Transverse colon (tissue), 4 donors: ENCODE data around the gene KIF5A. TPM values are rescaled to one million over a fixed set of nuclear protein-coding genes. Genes with fewer than 3 reads are reported as not detected.

Experiments used
- DNase-seq: peaks from one replicate; pipeline ENCODE4 v3.0.0-alpha.2; 2019
- H3K27ac ChIP-seq, 4 donors: fragments of 200-600 bp; sonication (generic); 2 replicates each; pipeline ENCODE4 v1.5.1; 2016 to 2018; ENCODE audit warnings: inconsistent platforms in 4 of 4
- H3K27me3 ChIP-seq: fragments of 200-600 bp; sonication (generic); 2 replicates; pipeline ENCODE4 v1.5.1; 2017; ENCODE audit warnings: inconsistent platforms
- H3K36me3 ChIP-seq, 4 donors: fragments of 200-600 bp; sonication (generic); 2 replicates each; pipeline ENCODE4 v1.5.1; 2017 to 2019; ENCODE audit warnings: inconsistent platforms in 4 of 4
- H3K4me1 ChIP-seq, 4 donors: fragments of 200-600 bp; sonication (generic); 2 replicates each; pipeline ENCODE4 v1.5.1; 2017 to 2020; ENCODE audit warnings: inconsistent platforms in 4 of 4
- H3K4me3 ChIP-seq, 4 donors: fragments of 200-600 bp; sonication (generic); 1 replicate in 1 of 4; 2 replicates in 3 of 4; pipeline versions ENCODE4 v1.5.1 to v1.6.1; 2017 to 2019; ENCODE audit warnings: inconsistent platforms in 4 of 4
- H3K9me3 ChIP-seq, 2 donors: fragments of 200-600 bp; sonication (generic); 2 replicates each; pipeline ENCODE4 v1.5.1; 2017 to 2019; ENCODE audit warnings: inconsistent platforms in 2 of 2
- EP300 ChIP-seq: sonication (generic); formaldehyde crosslinking; IDR thresholded peaks from one replicate; pipeline ENCODE4 v1.6.1; 2017; ENCODE audit warnings: antibody characterized with exemption, low read depth
- POLR2A ChIP-seq: fragments of 450-650 bp; IDR thresholded peaks from one replicate; pipeline ENCODE4 v1.6.1; 2016; ENCODE audit warnings: antibody characterized with exemption, mild to moderate bottlenecking, moderate library complexity
- POLR2AphosphoS5 ChIP-seq, 3 donors: sonication (generic); formaldehyde crosslinking; IDR thresholded peaks; one replicate each; pipeline ENCODE4 v1.6.1; 2016; ENCODE audit warnings: antibody characterized with exemption in 3 of 3
- WGBS, 2 donors: methylation state at CpG; one replicate each; pipeline ENCODE4 v1.1.5; 2018; ENCODE audit warnings: low coverage in 1 of 2; 5-methylcytosine and 5-hydroxymethylcytosine counted together
- in situ Hi-C, 4 donors: fragments of 200-750 bp; cut with MboI; loops; one replicate each; pipeline versions ENCODE4 v1.15.0 to v1.15.1; 2017; ENCODE audit warnings: low sequenced_read_pairs in 3 of 4, low pct_ligation_motif_present in 1 of 4, low pct_unique_long_range_greater_than_20kb in 1 of 4
- intact Hi-C: fragments of 100-400 bp; cut with DNase I; formaldehyde crosslinking; loops from one replicate; pipeline ENCODE4 v1.15.1; 2023; ENCODE audit warnings: low total_unique reads
- total RNA-seq, 4 donors: library from RNA; depleted of rRNA; stranded (reverse); fragments of >200 nt; gene quantifications; one replicate each; pipeline ENCODE4 v1.1.0, GENCODE V29; 2016
- TF ChIP-seq, protein P1 (sequence below), 5 experiments: fragments of 200-600 bp in 3 of 5; fragments of 450-650 bp in 2 of 5; sonication (generic) in 3 of 5; IDR thresholded peaks; 1 replicate in 2 of 5; 2 replicates in 3 of 5; pipeline ENCODE4 v1.5.1; 2016 to 2017; ENCODE audit warnings: antibody characterized with exemption in 5 of 5, inconsistent platforms in 3 of 5, mild to moderate bottlenecking in 2 of 5, moderate library complexity in 1 of 5

Gene KIF5A
- total RNA-seq, 4 donors from 2014 or later = 1.3 to 6.2 (median 1.6) TPM

DNA sequence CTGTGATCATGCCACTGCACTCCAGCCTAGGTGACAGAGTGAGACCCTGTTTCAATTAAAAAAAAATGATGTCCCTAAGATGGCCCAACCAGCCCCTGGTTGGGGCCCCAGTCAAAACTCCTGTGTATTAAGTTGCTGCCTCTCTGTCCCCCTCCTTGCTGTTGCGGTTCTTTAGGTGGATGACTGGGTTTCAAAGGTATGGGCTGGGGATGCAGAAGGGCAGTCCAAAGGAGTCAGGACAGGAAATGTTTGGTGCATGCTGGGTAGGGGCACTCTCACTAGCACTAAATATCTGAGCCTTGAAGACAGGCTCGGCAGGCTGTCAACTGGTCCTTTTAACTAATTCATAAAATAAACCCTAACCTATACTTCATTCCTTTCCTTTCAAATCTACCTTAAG lies 29.2 kb downstream of the KIF5A start:
- 50 to 87% methylated on average over 1 to 2 of the region's 2 CpGs for WGBS, 2 donors
- Histone ChIP-seq H3K4me3 (no peak overlapping the region), H3K36me3 (no peaks in the 10 kb centered on the region), H3K27ac (no peak overlapping the region), H3K4me1 (no peaks in the 10 kb centered on the region), H3K9me3 (no peaks in the 10 kb centered on the region), H3K27me3 (peaks cover 13% of the 10 kb centered on the region)
- in situ Hi-C loops = loop anchor here in 1 of 4 donors (10.0 kb wide), 1 partner anchor 46 kb away; no protein-coding TSS in a partner anchor
- no peak for DNase-seq
- TF ChIP-seq POLR2AphosphoS5 (IDR thresholded peaks at IDR 0.05) (no peak), EP300 (no peak), POLR2A (no peak)
- TF ChIP-seq, protein P1, sequence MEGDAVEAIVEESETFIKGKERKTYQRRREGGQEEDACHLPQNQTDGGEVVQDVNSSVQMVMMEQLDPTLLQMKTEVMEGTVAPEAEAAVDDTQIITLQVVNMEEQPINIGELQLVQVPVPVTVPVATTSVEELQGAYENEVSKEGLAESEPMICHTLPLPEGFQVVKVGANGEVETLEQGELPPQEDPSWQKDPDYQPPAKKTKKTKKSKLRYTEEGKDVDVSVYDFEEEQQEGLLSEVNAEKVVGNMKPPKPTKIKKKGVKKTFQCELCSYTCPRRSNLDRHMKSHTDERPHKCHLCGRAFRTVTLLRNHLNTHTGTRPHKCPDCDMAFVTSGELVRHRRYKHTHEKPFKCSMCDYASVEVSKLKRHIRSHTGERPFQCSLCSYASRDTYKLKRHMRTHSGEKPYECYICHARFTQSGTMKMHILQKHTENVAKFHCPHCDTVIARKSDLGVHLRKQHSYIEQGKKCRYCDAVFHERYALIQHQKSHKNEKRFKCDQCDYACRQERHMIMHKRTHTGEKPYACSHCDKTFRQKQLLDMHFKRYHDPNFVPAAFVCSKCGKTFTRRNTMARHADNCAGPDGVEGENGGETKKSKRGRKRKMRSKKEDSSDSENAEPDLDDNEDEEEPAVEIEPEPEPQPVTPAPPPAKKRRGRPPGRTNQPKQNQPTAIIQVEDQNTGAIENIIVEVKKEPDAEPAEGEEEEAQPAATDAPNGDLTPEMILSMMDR (IDR thresholded peaks at IDR 0.05) = no peak
- intact Hi-C loops = no loop called here

DNA sequence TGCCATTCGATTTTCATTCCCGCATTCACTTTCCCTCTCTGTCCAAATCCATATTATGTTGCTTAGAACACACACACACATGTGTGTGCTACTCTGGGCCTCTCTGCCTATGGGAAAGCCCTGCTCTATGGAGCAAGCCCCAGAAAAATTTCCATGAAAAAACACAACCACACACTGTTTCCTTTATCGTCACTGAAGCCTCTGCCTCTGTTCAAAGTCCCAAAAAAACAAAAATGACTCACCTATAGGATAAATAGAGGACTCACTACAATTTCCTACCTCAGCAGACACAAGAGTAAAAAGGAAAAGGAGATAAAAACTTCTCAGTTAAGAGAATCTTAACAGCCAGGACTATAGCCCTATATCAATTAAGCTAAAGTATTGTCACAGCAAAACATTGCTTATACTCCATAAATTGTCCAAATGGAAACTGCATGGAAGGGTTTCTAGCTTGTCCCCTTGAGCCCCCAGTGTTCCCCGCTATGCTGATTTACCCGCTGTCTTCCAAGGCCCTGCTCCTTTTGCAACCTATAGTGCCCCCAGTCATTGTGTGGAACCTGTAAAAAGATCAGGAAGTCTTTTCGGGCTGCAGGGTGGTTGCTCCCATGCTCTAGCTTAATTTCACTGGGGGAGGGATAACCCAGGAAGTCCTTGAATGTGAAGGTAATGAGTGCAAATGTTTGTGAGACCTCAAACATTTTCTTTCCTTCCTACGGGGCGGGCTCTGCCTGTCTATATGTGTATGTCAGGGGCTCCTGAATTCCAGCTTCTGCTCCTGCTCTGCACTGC lies 30.0 kb downstream of the KIF5A start:
- intact Hi-C loops (loop anchor here (2.0 kb wide), 1 partner anchor 47 kb away; no protein-coding TSS in a partner anchor), in situ Hi-C loops (loop anchor here in 3 of 4 donors (5.0 to 10.0 kb wide), 3 partner anchors 42 to 47 kb away; no protein-coding TSS in a partner anchor)
- Histone ChIP-seq H3K4me1 (no peaks in the 10 kb centered on the region), H3K9me3 (no peaks in the 10 kb centered on the region), H3K27me3 (peaks cover 14% of the 10 kb centered on the region), H3K36me3 (no peaks in the 10 kb centered on the region), H3K4me3 (no peak overlapping the region), H3K27ac (peak overlapping the region in 1 of 4 donors; percentile 25)
- WGBS, 2 donors = 80 to 87% methylated on average over 3 to 8 of the region's 8 CpGs
- TF ChIP-seq, protein P1 (IDR thresholded peaks at IDR 0.05) = no peak
- no peak for TF ChIP-seq POLR2AphosphoS5 (IDR thresholded peaks at IDR 0.05)
- no peak for TF ChIP-seq POLR2A
- no peak for TF ChIP-seq EP300
- DNase-seq = no peak

DNA sequence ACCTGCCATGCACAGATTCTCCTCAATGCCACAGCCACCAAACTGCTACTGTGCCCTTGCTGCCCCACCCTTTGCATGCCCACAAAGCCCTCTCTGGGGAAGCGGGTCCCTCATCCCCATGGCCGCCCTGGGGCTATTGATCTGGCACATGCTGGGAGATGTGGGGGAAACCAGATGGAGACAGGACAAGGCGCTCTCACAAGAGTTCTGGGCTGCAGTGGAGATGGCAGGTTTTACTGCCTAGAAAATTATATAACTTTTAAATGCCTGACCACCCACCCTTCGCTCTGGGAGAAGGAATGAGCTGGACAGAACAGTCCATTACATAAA lies 30.6 kb downstream of the KIF5A start:
- H3K4me3 ChIP-seq = no peak overlapping the region

DNA sequence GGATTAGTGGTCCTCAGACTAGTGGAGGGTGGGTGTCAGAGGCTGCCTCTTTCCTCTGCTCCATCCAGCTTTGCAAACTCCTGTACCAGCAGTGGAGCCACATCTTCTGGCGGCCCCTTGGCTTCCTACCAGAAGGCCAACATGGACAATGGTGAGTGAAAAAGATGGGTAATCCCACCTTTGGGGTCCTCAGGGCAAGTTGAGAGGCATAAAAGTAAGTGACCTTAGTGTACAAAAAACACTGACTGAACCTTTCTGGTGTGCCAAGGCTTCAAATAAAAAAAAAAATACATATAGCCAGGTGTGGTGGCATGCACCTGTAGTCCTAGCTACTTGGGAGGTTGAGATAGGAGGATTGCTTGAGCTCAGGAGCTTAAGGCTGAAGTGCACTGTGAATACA lies 32.0 kb downstream of the KIF5A start:
- in situ Hi-C loops = loop anchor here in 2 of 4 donors (5.0 kb wide), 2 partner anchors 40 to 45 kb away; no protein-coding TSS in a partner anchor

More for the DNA sequence above, 30.6 kb downstream of the KIF5A start:
- DNase-seq = no peak
- Histone ChIP-seq H3K9me3 (no peaks in the 10 kb centered on the region), H3K4me1 (no peaks in the 10 kb centered on the region), H3K27me3 (peaks cover 14% of the 10 kb centered on the region), H3K36me3 (no peaks in the 10 kb centered on the region), H3K27ac (peak overlapping the region in 1 of 4 donors; percentile 25)
- WGBS, 2 donors = 80 to 88% methylated on average over 2 to 4 of the region's 4 CpGs
- no peak for TF ChIP-seq POLR2AphosphoS5 (IDR thresholded peaks at IDR 0.05)
- TF ChIP-seq, protein P1 (IDR thresholded peaks at IDR 0.05) = no peak
- no peak for TF ChIP-seq POLR2A
- no peak for TF ChIP-seq EP300
- in situ Hi-C loops (loop anchor here in 2 of 4 donors (5.0 kb wide), 2 partner anchors 42 to 47 kb away; no protein-coding TSS in a partner anchor), intact Hi-C loops (loop anchor here (2.0 kb wide), 1 partner anchor 46 kb away; no protein-coding TSS in a partner anchor)

More for the DNA sequence above, 32.0 kb downstream of the KIF5A start:
- Histone ChIP-seq H3K9me3 (no peaks in the 10 kb centered on the region), H3K36me3 (no peaks in the 10 kb centered on the region), H3K27ac (no peak overlapping the region), H3K4me1 (no peaks in the 10 kb centered on the region), H3K27me3 (peaks cover 22% of the 10 kb centered on the region), H3K4me3 (no peak overlapping the region)
- intact Hi-C loops = loop anchor here (2.0 kb wide), 1 partner anchor 45 kb away; no protein-coding TSS in a partner anchor
- TF ChIP-seq, protein P1 (IDR thresholded peaks at IDR 0.05) = no peak
- TF ChIP-seq POLR2A (no peak), EP300 (no peak), POLR2AphosphoS5 (IDR thresholded peaks at IDR 0.05) (no peak)
- no peak for DNase-seq
- WGBS, 2 donors = 93% methylated on average over 1 of the region's 1 CpG; no CpG with 5 or more reads in 1 of the 2 donors
